ENCODE results near the gene GTF2A1.

GTF2A1 gene

GRCh38 chr14:81172881-81173280 lies 47.9 kb downstream of the GTF2A1 start:
- DNase-seq, result no peak

- no peak for DNase-seq
Observed at GRCh38 chr14:81172353-81172752, 48.4 kb downstream of the GTF2A1 start.

- no peak for DNase-seq
Observed at GRCh38 chr14:81170829-81171195, 49.9 kb downstream of the GTF2A1 start.

- peak; percentile 74 for DNase-seq
Observed at GRCh38 chr14:81170104-81170828, 50.5 kb downstream of the GTF2A1 start.

GRCh38 chr14:81169711-81170103 lies 51.1 kb downstream of the GTF2A1 start:
- DNase-seq, result no peak

GRCh38 chr14:81169267-81169666 lies 51.5 kb downstream of the GTF2A1 start:
- no peak for DNase-seq

- DNase-seq, result no peak
Observed at GRCh38 chr14:81166121-81166520, 54.6 kb downstream of the GTF2A1 start.

- DNase-seq, result no peak
Observed at GRCh38 chr14:81165188-81165587, 55.6 kb downstream of the GTF2A1 start.

- DNase-seq, result no peak
Observed at GRCh38 chr14:81164167-81164774, 56.5 kb downstream of the GTF2A1 start.

- no peak for DNase-seq
Observed at GRCh38 chr14:81162941-81163340, 57.8 kb downstream of the GTF2A1 start.

- DNase-seq, result no peak
Observed at GRCh38 chr14:81161749-81162148, 59.0 kb downstream of the GTF2A1 start.

- DNase-seq, result no peak
Observed at GRCh38 chr14:81161088-81161487, 59.7 kb downstream of the GTF2A1 start.

GRCh38 chr14:81157431-81157830 lies 63.3 kb downstream of the GTF2A1 start:
- no peak for DNase-seq

- DNase-seq, result no peak
Observed at GRCh38 chr14:81153187-81153586, 67.6 kb downstream of the GTF2A1 start.

- DNase-seq, result no peak
Observed at GRCh38 chr14:81148635-81149034, 72.1 kb downstream of the GTF2A1 start.

- no peak for DNase-seq
Observed at GRCh38 chr14:81147140-81147897, 73.4 kb downstream of the GTF2A1 start.

- DNase-seq, result no peak
Observed at GRCh38 chr14:81144824-81145603, 75.7 kb downstream of the GTF2A1 start.

GRCh38 chr14:81143793-81144192 lies 77.0 kb downstream of the GTF2A1 start:
- DNase-seq, result no peak

GRCh38 chr14:81141426-81141825 lies 79.3 kb downstream of the GTF2A1 start:
- no peak for DNase-seq

- DNase-seq, result no peak
Observed at GRCh38 chr14:81138429-81138828, 82.3 kb downstream of the GTF2A1 start.

GRCh38 chr14:81137316-81137715 lies 83.4 kb downstream of the GTF2A1 start:
- no peak for DNase-seq

- DNase-seq, result no peak
Observed at GRCh38 chr14:81133400-81133799, 87.4 kb downstream of the GTF2A1 start.

- DNase-seq, result no peak
Observed at GRCh38 chr14:81132468-81132867, 88.3 kb downstream of the GTF2A1 start.

All from activated T-cell treated with anti-CD3 and anti-CD28 coated beads for 4 hours (primary cell).